Ascending aorta (tissue), 2 donors: Measurements from ENCODE around the gene IFNA14. TPM values are rescaled to one million over a fixed set of nuclear protein-coding genes. Genes with fewer than 3 reads are reported as not detected.

Experiments
- DNase-seq, 2 donors: peaks; one replicate each; pipeline ENCODE4 v3.0.0-alpha.2; 2019; ENCODE audit warnings: low spot score in 2 of 2
- H3K27ac ChIP-seq, 2 donors: fragments of 200-600 bp; sonication (generic); one replicate each; pipeline ENCODE4 v1.5.1; 2016 to 2017; ENCODE audit warnings: mild to moderate bottlenecking in 1 of 2
- H3K27me3 ChIP-seq: fragments of 200-600 bp; sonication (generic); one replicate; pipeline ENCODE4 v1.5.1; 2017
- H3K36me3 ChIP-seq, 2 donors: fragments of 200-600 bp; sonication (generic); one replicate each; pipeline ENCODE4 v1.5.1; 2016
- H3K4me1 ChIP-seq, 2 donors: fragments of 200-600 bp; sonication (generic); one replicate each; pipeline ENCODE4 v1.5.1; 2016 to 2017; ENCODE audit warnings: mild to moderate bottlenecking in 1 of 2
- H3K4me3 ChIP-seq, 2 donors: fragments of 200-600 bp; sonication (generic); one replicate each; pipeline ENCODE4 v1.5.1; 2016 to 2017; ENCODE audit warnings: mild to moderate bottlenecking in 1 of 2
- H3K9me3 ChIP-seq, 2 donors: fragments of 200-600 bp; sonication (generic); one replicate each; pipeline ENCODE4 v1.5.1; 2016
- CTCF ChIP-seq, 3 experiments: fragments of 200-600 bp in 2 of 3; fragments of 450-650 bp in 1 of 3; sonication (generic) in 2 of 3; IDR thresholded peaks; one replicate each; pipeline ENCODE4 v1.5.1; 2016 to 2019; ENCODE audit warnings: antibody characterized with exemption in 3 of 3, mild to moderate bottlenecking in 1 of 3, moderate library complexity in 1 of 3
- intact Hi-C: fragments of 100-400 bp; cut with DNase I; formaldehyde crosslinking; loops from one replicate; pipeline ENCODE4 v1.15.1; 2023
- total RNA-seq: library from RNA; depleted of rRNA; stranded (reverse); fragments of >200 nt; gene quantifications from one replicate; pipeline ENCODE4 v1.1.0, GENCODE V29; 2016

IFNA14 gene
- not detected for total RNA-seq

- no peak for TF ChIP-seq CTCF (IDR thresholded peaks at IDR 0.05)
- Histone ChIP-seq H3K4me3 (no peak within 1 kb of the TSS), H3K27me3 (no peaks in the 10 kb centered on the region), H3K4me1 (no peaks in the 10 kb centered on the region), H3K27ac (no peak within 1 kb of the TSS), H3K9me3 (no peaks in the 10 kb centered on the region), H3K36me3 (no peaks in the 10 kb centered on the region)
- no peak for DNase-seq
- intact Hi-C loops: no loop called here
These were observed at the start of gene IFNA14 for GRCh38 chr9:21239911-21240310. IFNA14 (minus strand) TSS chr9:21240005; CDS start chr9:21239935, 70 bp downstream.

- no peak overlapping the region for H3K27ac ChIP-seq
- no peaks in the 10 kb centered on the region for H3K4me1 ChIP-seq
- no peaks in the 10 kb centered on the region for H3K36me3 ChIP-seq
- no peak overlapping the region for H3K4me3 ChIP-seq
- H3K9me3 ChIP-seq: no peaks in the 10 kb centered on the region
- no peak for TF ChIP-seq CTCF (IDR thresholded peaks at IDR 0.05)
- intact Hi-C loops: no loop called here
- DNase-seq: no peak
- H3K27me3 ChIP-seq: no peaks in the 10 kb centered on the region
These were observed 47.5 kb upstream of the IFNA14 start for GRCh38 chr9:21287280-21287679.

DNA sequence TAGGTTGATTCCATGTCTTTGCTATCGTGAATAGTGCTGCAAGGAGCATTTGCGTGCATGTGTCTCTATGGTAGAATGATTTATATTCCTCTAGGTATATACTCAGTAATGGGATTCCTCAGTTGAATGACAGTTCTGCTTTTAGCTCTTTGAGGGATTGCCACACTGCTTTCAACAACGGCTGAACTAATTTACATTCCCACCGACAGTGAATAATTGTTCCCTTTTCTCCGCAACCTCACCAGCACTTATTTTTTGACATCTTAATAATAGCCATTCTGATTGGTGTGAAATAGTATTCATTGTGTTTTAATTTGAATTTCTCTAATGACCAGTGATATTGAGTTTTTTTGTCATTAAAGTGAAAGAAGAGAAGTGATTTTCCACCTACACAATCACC, 46.9 kb upstream of the IFNA14 start:
- Histone ChIP-seq H3K36me3 (no peaks in the 10 kb centered on the region), H3K27ac (no peak overlapping the region), H3K4me1 (no peaks in the 10 kb centered on the region), H3K9me3 (no peaks in the 10 kb centered on the region), H3K4me3 (no peak overlapping the region), H3K27me3 (no peaks in the 10 kb centered on the region)
- DNase-seq: no peak
- intact Hi-C loops: no loop called here
- no peak for TF ChIP-seq CTCF (IDR thresholded peaks at IDR 0.05)

GRCh38 chr9:21286099-21286498, 46.3 kb upstream of the IFNA14 start:
- no peaks in the 10 kb centered on the region for H3K4me1 ChIP-seq
- H3K9me3 ChIP-seq: no peaks in the 10 kb centered on the region
- DNase-seq: no peak
- H3K4me3 ChIP-seq: no peak overlapping the region
- H3K27me3 ChIP-seq: no peaks in the 10 kb centered on the region
- no peak for TF ChIP-seq CTCF (IDR thresholded peaks at IDR 0.05)
- intact Hi-C loops: no loop called here
- no peak overlapping the region for H3K27ac ChIP-seq
- no peaks in the 10 kb centered on the region for H3K36me3 ChIP-seq

GRCh38 chr9:21281275-21281674, 41.5 kb upstream of the IFNA14 start:
- Histone ChIP-seq H3K4me3 (no peak overlapping the region), H3K36me3 (no peaks in the 10 kb centered on the region), H3K9me3 (no peaks in the 10 kb centered on the region), H3K4me1 (no peaks in the 10 kb centered on the region), H3K27ac (no peak overlapping the region), H3K27me3 (no peaks in the 10 kb centered on the region)
- intact Hi-C loops: no loop called here
- no peak for TF ChIP-seq CTCF (IDR thresholded peaks at IDR 0.05)
- no peak for DNase-seq

GRCh38 chr9:21268347-21268657, 28.5 kb upstream of the IFNA14 start:
- intact Hi-C loops: no loop called here
- no peak for TF ChIP-seq CTCF (IDR thresholded peaks at IDR 0.05)
- Histone ChIP-seq H3K36me3 (no peaks in the 10 kb centered on the region), H3K4me1 (no peaks in the 10 kb centered on the region), H3K27ac (no peak overlapping the region), H3K27me3 (no peaks in the 10 kb centered on the region), H3K4me3 (no peak overlapping the region), H3K9me3 (no peaks in the 10 kb centered on the region)
- DNase-seq: no peak
